HL-60 (cell line): ENCODE results near the gene PARD3.

ENCODE experiments used
- TF ChIP-seq, protein P1 (sequence below): IDR thresholded peaks from one replicate; pipeline ENCODE4 v1.5.1; 2011; ENCODE audit warnings: low read length, control low read depth, inconsistent platforms; ENCODE audit not compliant: insufficient read depth
- TF ChIP-seq, protein P2 (sequence below): IDR thresholded peaks from 2 replicates; pipeline ENCODE4 v1.6.1; 2012; ENCODE audit warnings: low read depth; ENCODE audit not compliant: insufficient replicate concordance

DNA sequence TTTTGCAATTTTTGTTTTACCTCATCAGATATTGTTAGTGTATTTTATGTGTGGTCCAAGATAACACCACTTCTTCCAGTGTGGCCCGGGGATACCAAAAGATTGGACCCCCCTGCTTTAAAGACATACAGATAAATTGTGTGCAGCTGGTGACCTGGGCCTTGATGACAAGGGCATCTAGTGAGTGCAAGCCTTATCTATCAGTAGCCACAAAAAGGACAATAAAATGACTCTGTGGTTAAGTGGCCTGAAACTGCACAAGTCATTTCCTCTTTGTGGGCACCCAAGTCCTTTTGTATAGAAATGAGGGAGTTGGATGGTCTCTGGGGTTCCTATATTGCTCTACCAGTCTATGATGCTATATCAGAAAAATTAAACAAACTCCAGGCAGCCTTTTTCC, 98.1 kb downstream of the PARD3 start:
- TF ChIP-seq, protein P1, sequence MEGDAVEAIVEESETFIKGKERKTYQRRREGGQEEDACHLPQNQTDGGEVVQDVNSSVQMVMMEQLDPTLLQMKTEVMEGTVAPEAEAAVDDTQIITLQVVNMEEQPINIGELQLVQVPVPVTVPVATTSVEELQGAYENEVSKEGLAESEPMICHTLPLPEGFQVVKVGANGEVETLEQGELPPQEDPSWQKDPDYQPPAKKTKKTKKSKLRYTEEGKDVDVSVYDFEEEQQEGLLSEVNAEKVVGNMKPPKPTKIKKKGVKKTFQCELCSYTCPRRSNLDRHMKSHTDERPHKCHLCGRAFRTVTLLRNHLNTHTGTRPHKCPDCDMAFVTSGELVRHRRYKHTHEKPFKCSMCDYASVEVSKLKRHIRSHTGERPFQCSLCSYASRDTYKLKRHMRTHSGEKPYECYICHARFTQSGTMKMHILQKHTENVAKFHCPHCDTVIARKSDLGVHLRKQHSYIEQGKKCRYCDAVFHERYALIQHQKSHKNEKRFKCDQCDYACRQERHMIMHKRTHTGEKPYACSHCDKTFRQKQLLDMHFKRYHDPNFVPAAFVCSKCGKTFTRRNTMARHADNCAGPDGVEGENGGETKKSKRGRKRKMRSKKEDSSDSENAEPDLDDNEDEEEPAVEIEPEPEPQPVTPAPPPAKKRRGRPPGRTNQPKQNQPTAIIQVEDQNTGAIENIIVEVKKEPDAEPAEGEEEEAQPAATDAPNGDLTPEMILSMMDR = no peak
- TF ChIP-seq, protein P2, sequence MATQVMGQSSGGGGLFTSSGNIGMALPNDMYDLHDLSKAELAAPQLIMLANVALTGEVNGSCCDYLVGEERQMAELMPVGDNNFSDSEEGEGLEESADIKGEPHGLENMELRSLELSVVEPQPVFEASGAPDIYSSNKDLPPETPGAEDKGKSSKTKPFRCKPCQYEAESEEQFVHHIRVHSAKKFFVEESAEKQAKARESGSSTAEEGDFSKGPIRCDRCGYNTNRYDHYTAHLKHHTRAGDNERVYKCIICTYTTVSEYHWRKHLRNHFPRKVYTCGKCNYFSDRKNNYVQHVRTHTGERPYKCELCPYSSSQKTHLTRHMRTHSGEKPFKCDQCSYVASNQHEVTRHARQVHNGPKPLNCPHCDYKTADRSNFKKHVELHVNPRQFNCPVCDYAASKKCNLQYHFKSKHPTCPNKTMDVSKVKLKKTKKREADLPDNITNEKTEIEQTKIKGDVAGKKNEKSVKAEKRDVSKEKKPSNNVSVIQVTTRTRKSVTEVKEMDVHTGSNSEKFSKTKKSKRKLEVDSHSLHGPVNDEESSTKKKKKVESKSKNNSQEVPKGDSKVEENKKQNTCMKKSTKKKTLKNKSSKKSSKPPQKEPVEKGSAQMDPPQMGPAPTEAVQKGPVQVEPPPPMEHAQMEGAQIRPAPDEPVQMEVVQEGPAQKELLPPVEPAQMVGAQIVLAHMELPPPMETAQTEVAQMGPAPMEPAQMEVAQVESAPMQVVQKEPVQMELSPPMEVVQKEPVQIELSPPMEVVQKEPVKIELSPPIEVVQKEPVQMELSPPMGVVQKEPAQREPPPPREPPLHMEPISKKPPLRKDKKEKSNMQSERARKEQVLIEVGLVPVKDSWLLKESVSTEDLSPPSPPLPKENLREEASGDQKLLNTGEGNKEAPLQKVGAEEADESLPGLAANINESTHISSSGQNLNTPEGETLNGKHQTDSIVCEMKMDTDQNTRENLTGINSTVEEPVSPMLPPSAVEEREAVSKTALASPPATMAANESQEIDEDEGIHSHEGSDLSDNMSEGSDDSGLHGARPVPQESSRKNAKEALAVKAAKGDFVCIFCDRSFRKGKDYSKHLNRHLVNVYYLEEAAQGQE = no peak
